HUES48 (cell line): ENCODE measurements around the gene ABLIM2.

Experiments
- H3K27ac ChIP-seq: one replicate; pipeline ENCODE4 v1.7.0; 2013; ENCODE audit warnings: low read depth, low read length, inconsistent platforms
- H3K27me3 ChIP-seq: 2 replicates; pipeline ENCODE4 v1.6.1; 2013; ENCODE audit warnings: mild to moderate bottlenecking, low read length; ENCODE audit not compliant: control insufficient read depth, insufficient read depth
- H3K36me3 ChIP-seq: 2 replicates; pipeline ENCODE4 v1.6.1; 2013; ENCODE audit warnings: low read length; ENCODE audit not compliant: control insufficient read depth, insufficient read depth
- H3K4me1 ChIP-seq: 2 replicates; pipeline ENCODE4 v1.6.1; 2013; ENCODE audit warnings: mild to moderate bottlenecking, low read length; ENCODE audit not compliant: control insufficient read depth, insufficient read depth
- H3K4me3 ChIP-seq: 2 replicates; pipeline ENCODE4 v1.5.1; 2013; ENCODE audit warnings: mild to moderate bottlenecking, low read depth, low read length
- H3K9ac ChIP-seq: 2 replicates; pipeline ENCODE4 v1.6.1; 2013; ENCODE audit warnings: mild to moderate bottlenecking, low read depth, low read length, moderate library complexity
- H3K9me3 ChIP-seq: 2 replicates; pipeline ENCODE4 v1.6.1; 2013; ENCODE audit warnings: low read length; ENCODE audit not compliant: control insufficient read depth, insufficient read depth

ABLIM2 gene

GRCh38 chr4:8097721-8098345 is 60.8 kb downstream of the ABLIM2 start:
- Histone ChIP-seq H3K36me3 (no peaks in the 10 kb centered on the region), H3K27ac (no peak overlapping the region), H3K9me3 (peaks cover 10% of the 10 kb centered on the region), H3K27me3 (no peaks in the 10 kb centered on the region), H3K4me1 (no peaks in the 10 kb centered on the region), H3K9ac (no peak overlapping the region), H3K4me3 (no peak overlapping the region)

- Histone ChIP-seq H3K36me3 (no peaks in the 10 kb centered on the region), H3K9ac (no peak overlapping the region), H3K4me1 (no peaks in the 10 kb centered on the region), H3K27ac (no peak overlapping the region), H3K27me3 (no peaks in the 10 kb centered on the region), H3K4me3 (no peak overlapping the region), H3K9me3 (peaks cover 14% of the 10 kb centered on the region)
These were observed 61.5 kb downstream of the ABLIM2 start for GRCh38 chr4:8097141-8097541.

- H3K4me1 ChIP-seq: no peaks in the 10 kb centered on the region
These were observed 61.9 kb downstream of the ABLIM2 start for GRCh38 chr4:8096690-8097061.

GRCh38 chr4:8095956-8096689 is 62.5 kb downstream of the ABLIM2 start:
- H3K4me1 ChIP-seq: no peaks in the 10 kb centered on the region
- peaks cover 14% of the 10 kb centered on the region for H3K9me3 ChIP-seq
- H3K27ac ChIP-seq: no peak overlapping the region
- H3K27me3 ChIP-seq: no peaks in the 10 kb centered on the region
- H3K4me3 ChIP-seq: no peak overlapping the region
- no peaks in the 10 kb centered on the region for H3K36me3 ChIP-seq
- H3K9ac ChIP-seq: no peak overlapping the region

More at GRCh38 chr4:8096690-8097061, 61.9 kb downstream of the ABLIM2 start:
- Histone ChIP-seq H3K27me3 (no peaks in the 10 kb centered on the region), H3K9ac (no peak overlapping the region), H3K4me3 (no peak overlapping the region), H3K36me3 (no peaks in the 10 kb centered on the region), H3K27ac (no peak overlapping the region), H3K9me3 (peaks cover 14% of the 10 kb centered on the region)

- Histone ChIP-seq H3K9me3 (peaks cover 14% of the 10 kb centered on the region), H3K27ac (no peak overlapping the region), H3K4me1 (no peaks in the 10 kb centered on the region), H3K27me3 (no peaks in the 10 kb centered on the region), H3K36me3 (no peaks in the 10 kb centered on the region), H3K4me3 (no peak overlapping the region), H3K9ac (no peak overlapping the region)
These were observed 64.9 kb downstream of the ABLIM2 start for GRCh38 chr4:8093587-8094274.

- Histone ChIP-seq H3K4me3 (no peak overlapping the region), H3K4me1 (no peaks in the 10 kb centered on the region), H3K36me3 (no peaks in the 10 kb centered on the region), H3K9ac (no peak overlapping the region), H3K9me3 (peaks cover 14% of the 10 kb centered on the region), H3K27me3 (no peaks in the 10 kb centered on the region), H3K27ac (no peak overlapping the region)
These were observed 66.3 kb downstream of the ABLIM2 start for GRCh38 chr4:8092282-8092681.

GRCh38 chr4:8090744-8091301 is 67.8 kb downstream of the ABLIM2 start:
- no peak overlapping the region for H3K27ac ChIP-seq

GRCh38 chr4:8090312-8090711 is 68.3 kb downstream of the ABLIM2 start:
- Histone ChIP-seq H3K27ac (no peak overlapping the region), H3K36me3 (no peaks in the 10 kb centered on the region), H3K4me3 (no peak overlapping the region), H3K9me3 (peaks cover 14% of the 10 kb centered on the region), H3K4me1 (no peaks in the 10 kb centered on the region), H3K9ac (no peak overlapping the region), H3K27me3 (no peaks in the 10 kb centered on the region)

More at GRCh38 chr4:8090744-8091301, 67.8 kb downstream of the ABLIM2 start:
- H3K36me3 ChIP-seq: no peaks in the 10 kb centered on the region
- H3K9me3 ChIP-seq: peaks cover 14% of the 10 kb centered on the region
- no peak overlapping the region for H3K9ac ChIP-seq
- H3K4me1 ChIP-seq: no peaks in the 10 kb centered on the region
- H3K4me3 ChIP-seq: no peak overlapping the region
- H3K27me3 ChIP-seq: no peaks in the 10 kb centered on the region

- H3K9ac ChIP-seq: no peak overlapping the region
- no peak overlapping the region for H3K4me3 ChIP-seq
- no peaks in the 10 kb centered on the region for H3K4me1 ChIP-seq
- no peaks in the 10 kb centered on the region for H3K36me3 ChIP-seq
- H3K9me3 ChIP-seq: peaks cover 14% of the 10 kb centered on the region
- H3K27me3 ChIP-seq: no peaks in the 10 kb centered on the region
- no peak overlapping the region for H3K27ac ChIP-seq
These were observed 68.8 kb downstream of the ABLIM2 start for GRCh38 chr4:8089862-8090261.

GRCh38 chr4:8088966-8089491 is 69.6 kb downstream of the ABLIM2 start:
- Histone ChIP-seq H3K27ac (no peak overlapping the region), H3K27me3 (no peaks in the 10 kb centered on the region), H3K36me3 (no peaks in the 10 kb centered on the region), H3K9ac (no peak overlapping the region), H3K4me3 (no peak overlapping the region), H3K4me1 (no peaks in the 10 kb centered on the region), H3K9me3 (peaks cover 14% of the 10 kb centered on the region)
